HL-60 (cell line): ENCODE data around the gene FBLIM1.

Experiments used
- DNase-seq, 2 experiments: peaks; one replicate each; pipeline ENCODE4 v3.0.0-alpha.2; 2010 to 2020; ENCODE audit warnings: low read depth in 1 of 2, low spot score in 1 of 2
- H3K27ac ChIP-seq: fragments of 250-450 bp; sonication (Bioruptor Pico); replicated peaks from 2 replicates; pipeline ENCODE4 v1.5.1; 2020; ENCODE audit warnings: mild to moderate bottlenecking, moderate library complexity
- H3K27me3 ChIP-seq: fragments of 250-450 bp; sonication (Bioruptor Pico); 2 replicates; pipeline ENCODE4 v1.5.1; 2021; ENCODE audit warnings: mild to moderate bottlenecking, moderate library complexity; ENCODE audit not compliant: insufficient read depth, poor library complexity, severe bottlenecking
- H3K4me3 ChIP-seq: replicated peaks from 2 replicates; pipeline ENCODE4 v1.5.1; 2011; ENCODE audit warnings: mild to moderate bottlenecking, control low read depth, low read length; ENCODE audit not compliant: insufficient read depth
- CTCF ChIP-seq: IDR thresholded peaks from one replicate; pipeline ENCODE4 v1.5.1; 2011; ENCODE audit warnings: low read length, control low read depth, inconsistent platforms; ENCODE audit not compliant: insufficient read depth
- GABPA ChIP-seq: IDR thresholded peaks from 2 replicates; pipeline ENCODE4 v1.6.1; 2012; ENCODE audit warnings: low read depth
- POLR2AphosphoS5 ChIP-seq: IDR thresholded peaks from 2 replicates; pipeline ENCODE4 v1.6.1; 2012; ENCODE audit warnings: low read depth
- REST ChIP-seq: IDR thresholded peaks from 2 replicates; pipeline ENCODE4 v1.6.1; 2012; ENCODE audit warnings: low read depth; ENCODE audit not compliant: insufficient replicate concordance
- SPI1 ChIP-seq: IDR thresholded peaks from 2 replicates; pipeline ENCODE4 v1.6.1; 2012; ENCODE audit warnings: low read depth, mild to moderate bottlenecking, borderline replicate concordance
- long read RNA-seq: library from polyadenylated mRNA; unstranded; transcript quantifications from one replicate; pipeline ENCODE4 v2.0.0, GENCODE V29; 2020

FBLIM1 gene, protein sequence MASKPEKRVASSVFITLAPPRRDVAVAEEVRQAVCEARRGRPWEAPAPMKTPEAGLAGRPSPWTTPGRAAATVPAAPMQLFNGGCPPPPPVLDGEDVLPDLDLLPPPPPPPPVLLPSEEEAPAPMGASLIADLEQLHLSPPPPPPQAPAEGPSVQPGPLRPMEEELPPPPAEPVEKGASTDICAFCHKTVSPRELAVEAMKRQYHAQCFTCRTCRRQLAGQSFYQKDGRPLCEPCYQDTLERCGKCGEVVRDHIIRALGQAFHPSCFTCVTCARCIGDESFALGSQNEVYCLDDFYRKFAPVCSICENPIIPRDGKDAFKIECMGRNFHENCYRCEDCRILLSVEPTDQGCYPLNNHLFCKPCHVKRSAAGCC
- long read RNA-seq = 0 reads

- Histone ChIP-seq H3K27me3 (peaks cover 40% of the 10 kb centered on the region), H3K27ac (no peak within 1 kb of the TSS), H3K4me3 (no peak within 1 kb of the TSS)
- no peak for DNase-seq
- TF ChIP-seq SPI1 (no peak), CTCF (no peak), GABPA (no peak), POLR2AphosphoS5 (no peak), REST (no peak)
Observed at GRCh38 chr1:15758343-15758931, at the start of gene FBLIM1. FBLIM1 (plus strand) TSS chr1:15758795; CDS start chr1:15764984, 6,189 bp downstream.

GRCh38 chr1:15709226-15709625 lies 49.4 kb upstream of the FBLIM1 start:
- no peak overlapping the region for H3K27ac ChIP-seq
- TF ChIP-seq REST = no peak
- no peak for TF ChIP-seq SPI1
- TF ChIP-seq GABPA = no peak
- TF ChIP-seq POLR2AphosphoS5 = no peak

GRCh38 chr1:15712168-15712567 lies 46.4 kb upstream of the FBLIM1 start:
- no peak overlapping the region for H3K4me3 ChIP-seq
- no peak overlapping the region for H3K27ac ChIP-seq
- no peak for DNase-seq
- H3K27me3 ChIP-seq = no peaks in the 10 kb centered on the region
- TF ChIP-seq POLR2AphosphoS5 = no peak
- no peak for TF ChIP-seq SPI1
- no peak for TF ChIP-seq CTCF
- TF ChIP-seq GABPA = no peak
- no peak for TF ChIP-seq REST

More at GRCh38 chr1:15709226-15709625, 49.4 kb upstream of the FBLIM1 start:
- Histone ChIP-seq H3K27me3 (no peaks in the 10 kb centered on the region), H3K4me3 (no peak overlapping the region)
- DNase-seq = no peak
